ENCODE data around the gene COPS7A.

The COPS7A gene

GRCh38 chr12:6752167-6752920, 28.5 kb downstream of the COPS7A start:
- DNase-seq, result no peak

- DNase-seq, result peak; percentile 97
These were observed 29.3 kb downstream of the COPS7A start, which contains the start of gene MLF2 for GRCh38 chr12:6752921-6753771. TSS of gene MLF2 (minus strand) at chr12:6753141. CDS start at chr12:6752334, 807 bp downstream.

DNA sequence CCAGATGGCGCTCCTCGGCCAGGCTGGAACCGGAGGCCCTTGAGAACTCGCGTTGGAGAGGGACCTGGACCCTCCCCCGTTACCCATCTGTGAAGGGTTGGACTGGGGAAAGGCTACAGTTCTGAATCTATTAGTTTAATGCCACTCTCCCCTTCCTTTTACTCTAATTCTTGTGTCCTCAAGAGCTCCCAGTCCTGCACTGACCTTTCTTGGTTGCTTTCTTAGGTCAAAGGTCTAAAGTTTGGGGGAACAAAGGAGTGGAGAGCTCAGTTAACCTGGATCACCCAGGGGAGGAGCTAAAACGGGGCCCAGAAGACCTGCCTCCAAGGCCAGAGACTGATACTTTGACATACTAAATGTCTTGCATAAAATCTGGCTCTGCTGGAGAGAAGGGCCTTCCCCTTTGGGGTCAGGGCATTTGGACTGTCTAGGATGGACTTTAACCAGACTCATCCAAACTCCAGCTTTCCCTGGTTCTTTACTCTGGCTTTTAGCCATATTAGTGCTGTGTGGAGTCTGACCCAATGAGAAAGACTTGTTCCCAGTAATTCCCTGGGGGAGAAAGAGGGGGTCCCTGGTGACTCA, 30.0 kb downstream of the COPS7A start:
- no peak for DNase-seq

GRCh38 chr12:6754411-6754810, 30.6 kb downstream of the COPS7A start:
- no peak for DNase-seq

DNA sequence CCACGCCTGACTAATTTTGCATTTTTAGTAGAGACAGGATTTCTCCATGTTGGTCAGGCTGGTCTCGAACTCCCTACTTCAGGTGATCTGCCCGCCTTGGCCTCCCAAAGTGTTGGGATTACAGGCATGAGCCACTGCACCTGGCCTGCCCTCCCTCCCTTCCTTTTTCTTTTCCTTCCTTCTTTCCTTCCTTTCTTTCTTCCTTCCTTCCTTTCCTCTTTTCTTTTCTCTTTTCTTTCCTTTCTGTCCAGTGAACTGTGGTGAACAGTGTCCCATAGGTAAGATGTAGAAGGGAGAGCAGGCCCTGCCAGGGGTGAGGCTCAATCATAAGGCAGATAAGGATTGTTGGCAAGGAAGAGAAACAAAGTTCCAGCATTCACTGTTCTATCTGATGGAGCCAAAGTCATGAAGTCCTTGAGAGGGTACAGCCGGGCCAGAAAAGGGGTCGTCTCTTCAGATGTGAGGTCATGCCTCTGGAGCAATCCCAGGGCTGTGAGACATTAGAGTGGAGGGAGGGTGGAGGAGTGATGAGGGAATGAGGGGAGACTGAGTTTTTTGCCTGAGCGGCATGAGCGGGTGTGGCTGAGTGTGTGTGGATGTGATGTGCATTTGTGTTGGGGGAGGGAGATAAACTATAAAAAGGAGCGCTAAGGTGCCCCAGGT, 33.3 kb downstream of the COPS7A start:
- no peak for DNase-seq

GRCh38 chr12:6758506-6759095, 34.8 kb downstream of the COPS7A start:
- no peak for DNase-seq

DNA sequence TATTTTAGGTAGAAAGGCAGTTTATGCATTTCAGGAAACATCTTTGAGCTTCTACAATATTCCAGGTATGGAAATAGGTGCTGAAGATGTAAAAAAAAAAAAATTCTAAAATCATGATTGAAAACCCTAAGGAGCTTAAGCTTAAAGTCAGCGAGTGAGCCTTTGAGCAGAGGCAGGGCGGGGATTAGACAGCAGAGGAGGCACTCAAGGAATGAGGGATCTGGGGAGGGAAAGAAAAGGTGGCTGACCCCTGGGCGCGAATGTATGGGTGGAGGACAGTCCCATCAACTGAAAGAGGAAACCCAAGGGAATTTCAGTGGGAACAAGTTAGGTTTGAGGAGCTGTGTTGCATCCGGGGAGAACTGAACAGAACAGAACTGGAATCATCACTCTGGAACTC, 35.9 kb downstream of the COPS7A start:
- DNase-seq, result no peak

GRCh38 chr12:6763380-6763779, 39.5 kb downstream of the COPS7A start:
- no peak for DNase-seq

- no peak for DNase-seq
These were observed 40.4 kb downstream of the COPS7A start for GRCh38 chr12:6764011-6764828.

- DNase-seq, result no peak
These were observed 41.3 kb downstream of the COPS7A start for GRCh38 chr12:6765048-6765633.

DNA sequence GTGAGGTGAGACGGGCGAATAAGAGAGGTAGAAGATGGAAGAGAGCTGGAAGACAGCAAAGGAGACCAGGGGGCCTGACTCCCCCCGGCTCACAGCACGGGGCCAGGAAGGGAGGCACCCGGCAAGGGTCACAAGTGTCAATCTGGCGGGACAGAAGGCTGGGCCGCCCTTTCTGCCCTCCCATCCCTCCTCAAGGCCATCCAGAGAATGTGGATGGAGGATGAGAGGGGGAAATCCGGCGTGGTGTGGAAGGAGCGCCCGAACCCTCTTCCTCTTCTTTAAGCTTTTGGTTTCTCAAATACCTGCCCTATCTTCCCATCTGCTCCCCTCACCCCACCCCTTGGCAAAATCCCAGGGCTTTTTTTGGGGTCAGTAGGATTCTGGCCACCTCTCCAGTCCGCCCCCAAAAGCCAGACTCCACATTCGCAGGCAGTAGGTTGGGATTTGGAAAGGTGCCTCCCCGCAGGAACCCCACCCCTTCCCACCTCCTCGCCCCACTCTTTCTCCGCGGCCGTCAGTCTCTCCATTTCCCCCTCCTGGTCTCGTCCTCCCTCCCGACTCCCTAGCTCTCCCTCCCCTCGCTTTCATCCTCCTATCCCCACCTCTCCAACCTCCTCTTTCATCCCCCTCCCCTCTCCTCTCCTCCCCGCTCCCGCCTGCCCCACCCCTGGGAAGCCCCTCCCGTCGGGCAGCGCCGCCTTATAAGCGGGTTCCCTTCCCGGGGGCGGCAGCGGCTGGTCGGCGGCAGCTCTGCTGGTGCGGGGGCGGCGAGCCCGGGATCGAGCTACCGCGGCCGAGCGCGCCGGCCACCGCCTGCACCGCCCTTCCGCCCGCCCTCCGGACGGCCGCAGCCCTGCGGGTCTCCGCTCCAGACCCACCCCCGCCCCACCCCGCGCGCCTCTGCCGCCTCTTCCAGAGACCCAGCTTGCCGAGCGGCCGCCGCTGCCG, 42.1 kb downstream of the COPS7A start, which contains the start of gene PTMS:
PTMS (plus strand) TSS at position 730 of the 948 bp plus-strand sequence. CDS start 343 bp downstream, outside the sequence.
- no peak for DNase-seq

DNA sequence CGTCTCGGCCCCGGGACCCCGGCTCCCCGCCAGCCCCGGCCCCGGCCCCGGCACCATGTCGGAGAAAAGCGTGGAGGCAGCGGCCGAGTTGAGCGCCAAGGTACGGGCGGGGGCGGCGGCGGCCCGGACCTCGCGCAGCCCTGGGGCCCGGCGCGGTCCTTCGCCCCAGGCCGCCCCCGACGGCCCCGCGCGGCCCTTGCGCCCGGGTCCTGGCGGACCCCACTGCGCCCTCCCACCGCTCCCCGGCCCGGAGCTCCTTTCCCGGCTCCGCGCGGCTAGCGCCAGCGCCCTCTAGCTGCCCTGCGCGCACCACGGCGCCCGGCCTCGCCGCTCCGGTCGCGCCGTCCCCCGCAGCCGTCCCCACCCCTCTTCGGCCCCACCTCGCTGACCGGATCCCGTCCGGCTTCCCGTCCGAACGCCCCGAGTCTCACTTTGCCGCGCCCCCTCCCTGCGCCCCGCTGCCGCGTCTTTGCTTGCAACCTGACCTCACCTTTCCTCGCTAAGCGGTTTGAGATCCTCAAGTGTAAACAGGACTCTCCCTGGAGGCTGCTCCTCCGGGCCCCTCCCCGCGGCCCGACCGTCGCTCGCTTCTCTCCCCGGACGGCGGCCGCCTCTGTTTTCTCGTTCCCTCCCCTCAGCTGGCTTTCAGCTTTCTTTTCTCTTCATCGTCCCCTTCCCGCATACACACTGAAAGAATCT, 43.0 kb downstream of the COPS7A start:
- peak; percentile 69 for DNase-seq

GRCh38 chr12:6767353-6768319, 43.8 kb downstream of the COPS7A start:
- DNase-seq, result no peak

GRCh38 chr12:6768437-6768914, 44.6 kb downstream of the COPS7A start:
- DNase-seq, result no peak

DNA sequence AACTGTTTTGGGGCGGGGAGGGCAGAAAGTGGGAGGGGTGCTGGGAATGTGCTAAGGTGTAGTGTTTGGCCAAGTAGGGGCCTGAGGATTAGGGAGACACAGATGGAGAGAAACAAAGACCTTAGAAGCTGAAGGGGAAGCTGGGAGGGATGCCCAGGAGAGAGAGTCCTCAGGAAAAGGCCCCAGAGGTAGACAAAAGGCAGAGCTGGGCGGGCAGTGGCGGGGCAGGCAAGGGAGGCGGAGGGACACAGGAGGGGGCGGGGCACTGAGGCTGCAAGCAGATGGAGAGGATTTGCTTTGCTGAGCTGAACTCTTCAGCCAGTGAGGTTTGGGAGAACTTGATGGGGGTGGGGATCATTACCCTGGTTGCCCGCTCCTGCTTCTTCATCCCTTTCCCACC, 45.1 kb downstream of the COPS7A start:
- DNase-seq, result no peak

GRCh38 chr12:6769666-6770065, 45.8 kb downstream of the COPS7A start:
- DNase-seq, result no peak

DNA sequence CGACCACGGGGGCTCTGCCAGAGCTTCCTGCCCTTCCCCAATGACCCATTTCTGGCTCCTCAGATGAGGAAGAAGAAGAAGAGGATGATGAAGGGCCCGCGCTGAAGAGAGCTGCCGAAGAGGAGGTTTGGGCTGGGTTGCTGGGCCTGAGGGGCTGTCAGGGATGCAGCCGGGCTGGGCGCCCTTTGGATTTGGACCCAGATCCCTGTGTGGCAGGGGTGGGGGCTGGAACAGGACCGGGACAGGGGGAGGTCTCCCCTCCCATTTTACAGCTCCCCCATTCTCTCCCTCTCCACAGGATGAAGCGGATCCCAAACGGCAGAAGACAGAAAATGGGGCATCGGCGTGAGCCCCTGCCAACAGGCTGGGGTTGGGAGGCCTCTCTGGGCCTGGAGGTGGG, 46.2 kb downstream of the COPS7A start:
- DNase-seq, result no peak

GRCh38 chr12:6770600-6770999, 46.8 kb downstream of the COPS7A start:
- no peak for DNase-seq
